Ovary (tissue), 3 donors: ENCODE results near the gene PSMC6.

Source experiments
- CTCF ChIP-seq, 3 donors: fragments of 450-650 bp in 2 of 3; fragments of 200-600 bp in 1 of 3; IDR thresholded peaks; one replicate each; pipeline versions ENCODE4 v1.5.1 to v1.8.0; 2016 to 2022; ENCODE audit warnings: antibody characterized with exemption in 3 of 3, mild to moderate bottlenecking in 1 of 3
- EP300 ChIP-seq: sonication (generic); formaldehyde crosslinking; IDR thresholded peaks from one replicate; pipeline ENCODE4 v1.6.1; 2017; ENCODE audit warnings: antibody characterized with exemption
- POLR2A ChIP-seq: fragments of 450-650 bp; IDR thresholded peaks from one replicate; pipeline ENCODE4 v1.6.1; 2017; ENCODE audit warnings: antibody characterized with exemption, mild to moderate bottlenecking, moderate library complexity
- donor health status: DM: no; HTN: no; CAD: no.

- TF ChIP-seq CTCF (IDR thresholded peaks at IDR 0.05) (no peak), EP300 (no peak), POLR2A (no peak)
Observed at GRCh38 chr14:52703664-52704063, 3.3 kb upstream of the PSMC6 start.
